HG03469 (cell line): ENCODE measurements around the gene RGS2.
A peak's percentile ranks its signal among the peaks of the same experiment; 100 is the strongest.

Experiments used
- ATAC-seq: cut with Tn5 transposase; IDR thresholded peaks from one replicate; pipeline ENCODE4 v1.9.1; 2021; ENCODE audit warnings: mild to moderate bottlenecking, moderate library complexity, moderate number of reproducible peaks; ENCODE audit not compliant: unreplicated experiment

RGS2 gene

DNA sequence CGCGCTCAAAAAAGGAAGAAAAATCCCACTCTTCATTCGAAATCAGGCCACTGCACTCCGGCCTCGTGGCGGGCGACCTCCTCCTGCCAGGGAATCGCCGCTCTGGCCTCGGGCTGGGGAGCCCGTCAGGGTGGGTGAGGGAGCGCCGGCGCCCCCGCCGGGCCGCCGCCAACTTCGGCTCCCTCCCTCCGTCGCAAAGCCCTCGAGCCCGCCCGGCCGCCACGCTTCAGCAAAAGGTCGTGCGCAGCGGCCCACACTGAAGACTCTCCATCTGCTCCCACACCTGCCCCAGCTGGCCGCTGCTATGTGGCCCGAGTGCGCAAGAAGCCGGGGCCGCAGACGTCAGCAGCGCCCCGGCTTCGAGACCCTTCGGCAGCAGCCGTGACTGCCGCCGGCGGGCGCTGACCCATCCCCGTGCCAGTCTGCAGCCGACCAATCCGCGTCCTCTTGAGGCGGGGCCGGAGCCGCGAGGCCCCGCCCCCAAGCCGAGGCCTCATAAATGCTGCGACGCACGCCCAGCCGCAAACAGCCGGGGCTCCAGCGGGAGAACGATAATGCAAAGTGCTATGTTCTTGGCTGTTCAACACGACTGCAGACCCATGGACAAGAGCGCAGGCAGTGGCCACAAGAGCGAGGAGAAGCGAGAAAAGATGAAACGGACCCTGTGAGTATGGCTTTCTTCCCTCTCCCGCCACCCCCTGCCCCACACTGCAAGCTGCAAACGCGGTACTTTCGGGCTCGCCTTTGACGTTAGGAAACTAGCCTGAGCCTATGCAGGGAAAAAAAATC lies at the start of gene RGS2:
Gene RGS2, plus strand, starts transcription at position 522 of the 789 bp plus-strand sequence. Its CDS starts 33 bp downstream, at position 555.
- ATAC-seq, result peak; percentile 73

- ATAC-seq, result no peak
Observed at GRCh38 chr1:192759104-192759503, 49.7 kb upstream of the RGS2 start.

DNA sequence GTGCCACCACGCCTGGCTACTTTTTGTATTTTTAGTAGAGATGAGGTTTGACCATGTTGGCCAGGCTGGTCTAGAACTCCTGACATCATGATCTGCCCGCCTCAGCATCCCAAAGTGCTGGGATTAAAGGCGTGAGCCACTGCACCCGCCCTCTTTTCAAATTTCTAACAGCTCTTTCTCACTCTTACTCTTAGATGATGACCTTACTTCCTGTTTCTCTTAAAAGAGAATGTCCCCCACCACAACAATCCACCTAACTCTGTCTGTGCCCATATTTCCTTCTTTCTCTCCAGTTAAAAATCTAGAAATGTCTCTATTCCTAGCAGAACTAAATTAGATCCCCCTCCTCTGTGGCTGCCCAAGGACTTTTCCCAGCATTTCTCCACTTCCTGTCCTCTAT lies 46.6 kb upstream of the RGS2 start:
- ATAC-seq, result no peak

- ATAC-seq, result no peak
Observed at GRCh38 chr1:192763243-192763642, 45.6 kb upstream of the RGS2 start.

GRCh38 chr1:192763756-192764155 lies 45.1 kb upstream of the RGS2 start:
- ATAC-seq, result no peak

GRCh38 chr1:192764675-192765074 lies 44.2 kb upstream of the RGS2 start:
- no peak for ATAC-seq

- ATAC-seq, result no peak
Observed at GRCh38 chr1:192766009-192766625, 42.7 kb upstream of the RGS2 start.

- ATAC-seq, result no peak
Observed at GRCh38 chr1:192766876-192767275, 42.0 kb upstream of the RGS2 start.

DNA sequence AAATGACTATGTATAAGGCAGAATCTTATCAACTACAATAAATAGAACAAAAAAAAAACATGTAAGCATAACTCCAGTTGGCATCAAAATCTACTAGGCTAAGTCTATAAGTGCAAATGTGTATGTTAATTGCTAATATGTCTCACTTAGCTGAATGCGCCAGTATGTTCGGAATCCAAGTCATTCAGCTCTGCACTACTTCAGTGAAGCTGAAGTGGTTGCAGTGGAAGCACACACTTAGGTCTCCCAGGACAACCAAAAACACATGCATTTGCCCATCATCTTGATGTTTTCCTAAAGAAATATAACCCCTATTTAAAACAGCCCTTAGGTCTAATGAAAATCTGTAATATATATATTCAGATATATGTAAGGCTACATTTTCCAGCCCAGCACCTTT lies 41.0 kb upstream of the RGS2 start:
- ATAC-seq, result no peak

DNA sequence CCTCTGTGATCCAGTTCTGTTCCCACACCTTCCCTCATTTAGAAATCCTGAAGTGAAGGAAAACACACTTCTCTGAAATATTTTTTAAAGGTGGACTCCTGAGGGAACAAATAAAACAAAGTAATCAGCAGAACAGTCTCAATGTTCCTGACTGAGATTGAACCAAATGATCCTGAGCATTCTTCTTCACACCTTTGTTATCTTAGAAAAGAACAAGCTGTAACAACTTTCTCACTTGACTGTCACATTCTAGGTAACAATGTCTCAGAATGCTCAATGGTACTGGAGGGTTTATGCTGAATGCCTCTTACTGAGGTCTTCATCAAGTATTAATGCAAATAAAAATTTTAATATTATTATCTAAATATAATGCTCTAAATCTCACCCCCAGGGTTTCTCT lies 40.4 kb upstream of the RGS2 start:
- no peak for ATAC-seq

DNA sequence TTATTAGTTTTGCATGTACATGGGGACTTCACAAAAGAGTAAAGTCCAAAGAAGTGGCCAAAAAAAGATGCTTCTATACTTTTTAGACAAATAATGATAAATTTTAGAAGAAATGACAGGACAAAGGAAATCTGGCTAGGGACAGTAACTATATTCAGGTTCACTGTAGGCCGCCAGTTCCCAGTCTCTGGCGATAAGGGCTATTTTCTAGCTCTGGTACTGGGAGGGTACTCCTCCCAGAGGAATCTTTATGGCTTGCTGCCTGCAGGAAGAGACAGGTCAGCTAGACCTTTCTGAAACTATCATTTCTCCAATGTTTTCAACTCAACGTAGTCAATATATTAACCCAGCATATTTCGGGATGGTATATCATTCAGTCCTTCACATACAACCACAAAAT lies 37.5 kb upstream of the RGS2 start:
- no peak for ATAC-seq

DNA sequence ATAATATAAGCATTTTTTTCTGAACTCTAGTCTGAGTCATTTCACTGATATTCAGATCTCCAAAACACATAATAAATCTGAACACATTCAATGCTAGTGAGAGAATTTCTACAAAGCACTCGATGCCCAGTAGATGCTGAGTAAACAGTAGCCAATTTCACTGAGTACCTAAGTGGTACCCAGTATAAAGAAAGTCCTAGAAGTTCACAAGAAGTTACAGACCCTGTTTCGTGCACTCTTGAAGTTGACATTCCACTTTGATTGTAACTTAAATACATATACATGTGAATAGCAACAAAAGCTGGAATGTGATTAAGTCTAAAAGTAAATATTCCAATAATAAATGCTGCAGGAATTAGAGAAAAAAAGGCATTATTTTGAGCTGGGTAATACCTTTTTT lies 33.2 kb upstream of the RGS2 start:
- no peak for ATAC-seq

DNA sequence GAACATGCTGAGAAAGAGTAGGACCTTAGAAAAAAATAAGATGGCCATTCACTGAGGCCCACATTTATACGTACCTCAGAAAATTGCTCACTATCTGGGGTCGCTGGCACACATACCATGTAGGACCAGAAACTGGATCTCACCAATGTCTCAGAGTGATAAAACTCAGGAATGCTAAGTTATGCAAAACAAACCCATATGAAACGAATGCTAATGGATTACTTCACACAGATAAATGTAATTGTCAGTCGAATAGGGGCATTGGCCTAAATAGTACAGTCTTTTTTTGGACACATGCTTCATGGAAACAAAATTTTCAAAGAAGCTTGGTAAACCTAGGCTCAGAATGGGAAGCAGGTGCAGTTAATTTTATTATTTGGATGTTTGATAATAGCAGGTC lies 32.6 kb upstream of the RGS2 start:
- no peak for ATAC-seq

- no peak for ATAC-seq
Observed at GRCh38 chr1:192776998-192777397, 31.8 kb upstream of the RGS2 start.

- no peak for ATAC-seq
Observed at GRCh38 chr1:192783791-192784190, 25.0 kb upstream of the RGS2 start.

DNA sequence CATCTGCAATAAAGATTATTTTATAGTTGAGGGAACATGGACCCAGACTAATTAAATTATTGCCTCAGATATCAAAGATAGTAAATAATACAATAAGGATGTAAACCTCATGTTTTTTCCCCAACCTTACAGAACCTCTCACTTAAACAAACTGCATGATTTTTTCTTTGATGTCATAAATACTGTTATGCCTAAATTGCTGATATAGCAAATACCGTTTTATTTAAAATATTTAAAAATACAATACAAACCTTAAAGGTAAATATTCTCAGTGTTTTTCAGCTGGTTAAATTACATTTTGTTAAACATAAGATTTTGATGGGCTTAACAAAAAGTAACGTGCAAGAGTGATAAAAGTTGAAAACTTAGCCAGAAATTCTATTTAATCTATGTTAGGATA lies 24.4 kb upstream of the RGS2 start:
- no peak for ATAC-seq

GRCh38 chr1:192786576-192786975 lies 22.3 kb upstream of the RGS2 start:
- ATAC-seq, result no peak

GRCh38 chr1:192787914-192788585 lies 20.8 kb upstream of the RGS2 start:
- no peak for ATAC-seq

DNA sequence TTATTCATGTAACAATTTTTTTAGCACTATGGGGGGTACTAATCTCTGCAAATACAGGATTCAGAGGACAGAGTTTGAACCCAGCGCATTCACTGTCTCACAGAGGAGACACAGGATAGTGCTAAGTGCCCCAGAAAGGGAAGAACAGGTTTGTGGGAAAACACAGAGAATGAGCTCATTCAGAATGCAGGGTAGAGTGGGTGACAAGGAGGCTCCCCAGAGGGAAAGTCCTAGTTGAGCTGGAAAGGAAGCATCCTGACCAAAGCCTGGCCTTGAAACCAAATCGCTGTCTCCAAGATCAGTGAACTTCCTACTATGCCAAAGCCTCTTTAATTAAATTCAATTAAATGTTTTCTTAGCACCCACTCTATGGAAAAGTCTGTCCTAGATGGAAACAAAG lies 19.0 kb upstream of the RGS2 start:
- ATAC-seq, result no peak

DNA sequence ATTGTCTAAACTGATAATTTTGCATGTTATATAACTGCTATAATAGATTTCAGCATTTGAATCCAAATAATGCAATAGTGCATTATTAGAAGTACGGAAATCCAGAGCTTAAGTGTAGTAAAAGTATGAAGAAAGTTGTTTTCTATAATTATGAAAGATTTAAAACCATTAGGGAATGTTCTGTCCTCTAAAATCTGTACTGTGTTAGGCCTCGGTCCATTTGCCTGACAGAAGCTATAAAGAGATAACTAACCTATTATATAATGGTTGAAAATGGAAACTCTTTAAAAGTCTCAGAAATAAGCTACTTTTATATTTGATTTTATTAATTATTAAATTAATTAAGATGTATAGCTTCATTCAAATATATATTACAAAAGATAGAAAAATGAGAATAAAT lies 16.2 kb upstream of the RGS2 start:
- no peak for ATAC-seq

DNA sequence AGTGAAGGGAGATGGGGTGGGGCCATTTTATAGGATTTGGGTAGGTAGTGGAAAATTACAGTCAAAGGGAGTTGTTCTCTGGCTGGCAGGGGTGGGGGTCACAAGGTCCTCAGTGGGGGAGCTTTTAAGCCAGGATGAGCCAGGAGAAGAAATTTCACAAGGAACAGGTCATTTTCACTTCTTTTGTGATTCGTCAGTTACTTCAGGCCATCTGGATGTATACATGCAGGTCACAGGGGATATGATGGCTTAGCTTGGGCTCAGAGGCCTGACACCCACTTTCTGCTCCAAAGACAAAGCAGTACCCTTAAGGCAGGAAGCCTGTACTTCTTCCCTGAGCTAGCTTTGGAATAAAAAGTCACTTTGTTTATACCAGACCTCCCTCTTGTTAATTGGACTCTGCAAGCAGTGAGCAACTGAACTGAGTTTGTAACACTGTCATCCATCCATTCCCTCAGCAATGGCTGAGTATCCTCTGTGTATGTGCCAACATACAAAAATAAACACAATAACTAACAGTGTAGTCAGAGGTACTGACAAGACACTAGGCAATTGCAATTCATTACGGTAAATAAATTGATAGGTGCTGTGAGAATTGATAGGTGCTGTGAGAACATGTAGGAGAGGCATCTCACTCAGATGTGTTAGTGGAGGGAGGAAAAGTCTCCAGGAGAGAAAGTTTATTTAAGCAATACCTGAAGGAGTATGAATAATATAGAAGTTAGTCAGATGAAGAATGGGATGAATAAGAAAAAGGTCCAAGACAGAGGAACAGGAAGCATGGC lies 14.7 kb upstream of the RGS2 start:
- no peak for ATAC-seq

GRCh38 chr1:192794768-192795035 lies 14.1 kb upstream of the RGS2 start:
- ATAC-seq, result no peak
